ENCODE data around the gene TMCO1. TPM values are rescaled to one million over a fixed set of nuclear protein-coding genes. Genes with fewer than 3 reads are reported as not detected.
"Not testable (repeated sequence)": the region's sequence is repeated elsewhere in the genome, so short reads cannot be mapped to it uniquely, and the experiment has no call there.

Gene TMCO1
- total RNA-seq, 1 donor from 2014 or later, result 74.9 TPM

- Mint-ChIP-seq H3K27me3 (ENCODE audit: unreplicated experiment) (peaks cover 3% of the 10 kb centered on the region), H3K9me3 (ENCODE audit: unreplicated experiment) (no peaks in the 10 kb centered on the region), H3K4me1 (ENCODE audit: low read depth, unreplicated experiment) (peaks cover 2% of the 10 kb centered on the region), H3K36me3 (ENCODE audit: unreplicated experiment) (no peaks in the 10 kb centered on the region), H3K27ac (ENCODE audit: unreplicated experiment) (no peak overlapping the region), H3K4me3 (ENCODE audit: unreplicated experiment) (no peak overlapping the region)
- no peak for TF ChIP-seq CTCF (IDR thresholded peaks at IDR 0.05; ENCODE audit: partially characterized antibody, unreplicated experiment)
- no peak for DNase-seq
Measured at GRCh38 chr1:165703648-165704047, 65.0 kb downstream of the TMCO1 start.

GRCh38 chr1:165701922-165702321, 66.7 kb downstream of the TMCO1 start:
- H3K27ac Mint-ChIP-seq (ENCODE audit: unreplicated experiment); H3K4me3 Mint-ChIP-seq (ENCODE audit: unreplicated experiment); H3K27me3 Mint-ChIP-seq (ENCODE audit: unreplicated experiment); H3K9me3 Mint-ChIP-seq (ENCODE audit: unreplicated experiment); DNase-seq; H3K36me3 Mint-ChIP-seq (ENCODE audit: unreplicated experiment); H3K4me1 Mint-ChIP-seq (ENCODE audit: low read depth, unreplicated experiment): not testable (repeated sequence)

GRCh38 chr1:165699577-165699976, 69.1 kb downstream of the TMCO1 start:
- Mint-ChIP-seq H3K36me3 (ENCODE audit: unreplicated experiment) (no peaks in the 10 kb centered on the region), H3K9me3 (ENCODE audit: unreplicated experiment) (no peaks in the 10 kb centered on the region), H3K27ac (ENCODE audit: unreplicated experiment) (no peak overlapping the region), H3K4me1 (ENCODE audit: low read depth, unreplicated experiment) (peaks cover 9% of the 10 kb centered on the region), H3K4me3 (ENCODE audit: unreplicated experiment) (no peak overlapping the region), H3K27me3 (ENCODE audit: unreplicated experiment) (peaks cover 3% of the 10 kb centered on the region)
- TF ChIP-seq CTCF (IDR thresholded peaks at IDR 0.05; ENCODE audit: partially characterized antibody, unreplicated experiment), result no peak
- no peak for DNase-seq

GRCh38 chr1:165698761-165699052, 70.0 kb downstream of the TMCO1 start:
- TF ChIP-seq CTCF (IDR thresholded peaks at IDR 0.05; ENCODE audit: partially characterized antibody, unreplicated experiment), result no peak
- H3K27me3 Mint-ChIP-seq (ENCODE audit: unreplicated experiment), result peaks cover 3% of the 10 kb centered on the region
- no peaks in the 10 kb centered on the region for H3K9me3 Mint-ChIP-seq (ENCODE audit: unreplicated experiment)
- peak overlapping the region; percentile 92 for H3K4me3 Mint-ChIP-seq (ENCODE audit: unreplicated experiment)
- H3K36me3 Mint-ChIP-seq (ENCODE audit: unreplicated experiment), result no peaks in the 10 kb centered on the region
- peak overlapping the region; percentile 25 for H3K27ac Mint-ChIP-seq (ENCODE audit: unreplicated experiment)
- DNase-seq, result no peak
- H3K4me1 Mint-ChIP-seq (ENCODE audit: low read depth, unreplicated experiment), result peaks cover 9% of the 10 kb centered on the region

GRCh38 chr1:165697881-165698760, 70.5 kb downstream of the TMCO1 start, which contains the start of gene ALDH9A1:
Gene ALDH9A1 (minus strand): TSS chr1:165698562. CDS start chr1:165698558, 4 bp downstream.
- H3K4me1 Mint-ChIP-seq (ENCODE audit: low read depth, unreplicated experiment), result peaks cover 9% of the 10 kb centered on the region
- H3K9me3 Mint-ChIP-seq (ENCODE audit: unreplicated experiment), result no peaks in the 10 kb centered on the region
- peaks cover 3% of the 10 kb centered on the region for H3K27me3 Mint-ChIP-seq (ENCODE audit: unreplicated experiment)
- peak within 1 kb of the TSS; percentile 68 for H3K27ac Mint-ChIP-seq (ENCODE audit: unreplicated experiment)
- H3K4me3 Mint-ChIP-seq (ENCODE audit: unreplicated experiment), result peak within 1 kb of the TSS; percentile 92
- no peaks in the 10 kb centered on the region for H3K36me3 Mint-ChIP-seq (ENCODE audit: unreplicated experiment)
- no peak for TF ChIP-seq CTCF (IDR thresholded peaks at IDR 0.05; ENCODE audit: partially characterized antibody, unreplicated experiment)
- DNase-seq, result peak; percentile 91

All from glutamatergic neuron (in vitro differentiated cells).